H1 (cell line): ENCODE data around the gene ZAR1L. TPM values are rescaled to one million over a fixed set of nuclear protein-coding genes. Genes with fewer than 3 reads are reported as not detected.

ENCODE experiments used
- CTCF ChIA-PET: fragments of 300-600 bp; sonication (Branson Sonifier 250); formaldehyde crosslinking; loops from one replicate; lab custom pipeline; 2021; ENCODE audit not compliant: partially characterized antibody; lab: Charles Lee
- POLR2A ChIA-PET: fragments of 300-600 bp; sonication (Branson Sonifier 250); formaldehyde crosslinking; loops from one replicate; lab custom pipeline; 2021; ENCODE audit warnings: inconsistent platforms; ENCODE audit not compliant: partially characterized antibody; lab: Charles Lee
- DNase-seq, 2 experiments: peaks; one replicate each; pipeline versions ENCODE4 v3.0.0 to v3.0.0-alpha.2; 2010 to 2022; ENCODE audit warnings: low spot score in 2 of 2, low read depth in 1 of 2, mixed read lengths in 1 of 2
- FAIRE-seq: peaks from 2 replicates; lab custom pipeline; 2011; peaks lifted over from hg19 to GRCh38; lab: Jason Lieb, UNC
- H2AFZ ChIP-seq: 2 replicates; pipeline ENCODE4 v1.8.1; 2012; ENCODE audit warnings: low read length, inconsistent platforms
- H2AK5ac ChIP-seq: 2 replicates; pipeline ENCODE4 v1.6.1; 2013; ENCODE audit warnings: low read depth, low read length
- H2BK120ac ChIP-seq: replicated peaks from 2 replicates; pipeline ENCODE3; 2013; ENCODE audit warnings: low read depth, low read length, inconsistent platforms
- H2BK12ac ChIP-seq: 2 replicates; pipeline ENCODE4 v1.6.1; 2013; ENCODE audit warnings: low read depth, low read length
- H2BK15ac ChIP-seq: 2 replicates; pipeline ENCODE4 v1.6.1; 2013; ENCODE audit warnings: low read length
- H2BK20ac ChIP-seq: 2 replicates; pipeline ENCODE4 v1.6.1; 2013; ENCODE audit warnings: low read length
- H2BK5ac ChIP-seq: 2 replicates; pipeline ENCODE4 v1.6.1; 2013; ENCODE audit warnings: low read depth, low read length
- H3K14ac ChIP-seq: 2 replicates; pipeline ENCODE4 v1.6.1; 2013; ENCODE audit warnings: inconsistent platforms; ENCODE audit not compliant: insufficient read length
- H3K18ac ChIP-seq: 2 replicates; pipeline ENCODE4 v1.6.1; 2013; ENCODE audit warnings: low read length; ENCODE audit errors: extremely low read depth
- H3K23ac ChIP-seq: 2 replicates; pipeline ENCODE4 v1.6.1; 2013; ENCODE audit warnings: inconsistent platforms; ENCODE audit not compliant: insufficient read length
- H3K23me2 ChIP-seq: 2 replicates; pipeline ENCODE4 v1.6.1; 2013; ENCODE audit warnings: low read depth, low read length
- H3K27ac ChIP-seq: 2 replicates; pipeline ENCODE4 v1.6.1; 2011; ENCODE audit warnings: low read depth, low read length, inconsistent platforms
- H3K27me3 ChIP-seq, 4 experiments: replicated peaks in 1 of 4; 1 replicate in 1 of 4; 2 replicates in 3 of 4; pipeline versions ENCODE4 v1.6.1 to v1.8.1; 2011 to 2013; ENCODE audit warnings: low read length in 3 of 4, mild to moderate bottlenecking in 3 of 4, inconsistent platforms in 2 of 4, mixed read lengths in 2 of 4, moderate library complexity in 1 of 4; ENCODE audit not compliant: control insufficient read depth in 3 of 4, insufficient read depth in 3 of 4; ENCODE audit errors: extremely low read depth in 1 of 4
- H3K36me3 ChIP-seq, 4 experiments: 2 replicates each; pipeline versions ENCODE4 v1.6.1 to v1.8.1; 2011 to 2013; ENCODE audit warnings: mild to moderate bottlenecking in 4 of 4, low read length in 3 of 4, moderate library complexity in 2 of 4, control low read depth in 1 of 4, inconsistent platforms in 1 of 4; ENCODE audit not compliant: insufficient read depth in 4 of 4, control insufficient read depth in 2 of 4
- H3K4ac ChIP-seq: replicated peaks from 2 replicates; pipeline ENCODE3; 2013; ENCODE audit warnings: low read length, low read depth, mixed read lengths, inconsistent platforms; ENCODE audit not compliant: insufficient read length
- H3K4me1 ChIP-seq, 4 experiments: replicated peaks in 1 of 4; 1 replicate in 1 of 4; 2 replicates in 3 of 4; pipeline versions ENCODE4 v1.6.1 to v1.8.1; 2011 to 2013; ENCODE audit warnings: low read length in 3 of 4, inconsistent platforms in 2 of 4, mixed read lengths in 1 of 4; ENCODE audit not compliant: insufficient read depth in 4 of 4, control insufficient read depth in 3 of 4
- H3K4me2 ChIP-seq, 2 experiments: 2 replicates each; pipeline versions ENCODE4 v1.6.1 to v1.8.1; 2011 to 2013; ENCODE audit warnings: low read depth in 2 of 2, low read length in 2 of 2, control low read depth in 1 of 2, inconsistent platforms in 1 of 2, mild to moderate bottlenecking in 1 of 2; ENCODE audit not compliant: insufficient read depth in 1 of 2
- H3K4me3 ChIP-seq, 4 experiments: fragments of 200-600, 300-600 bp in 1 of 4; sonication (generic), shearing (Covaris generic), sonication (Bioruptor Twin) in 1 of 4; 2 replicates each; pipeline versions ENCODE4 v1.5.1 to v1.8.1; 2011 to 2016; ENCODE audit warnings: low read length in 4 of 4, low read depth in 3 of 4, control low read depth in 2 of 4, inconsistent platforms in 2 of 4, mild to moderate bottlenecking in 2 of 4, mixed read lengths in 1 of 4, moderate library complexity in 1 of 4; ENCODE audit not compliant: insufficient read depth in 2 of 4; ENCODE audit errors: extremely low read depth in 1 of 4
- H3K56ac ChIP-seq: replicated peaks from 2 replicates; pipeline ENCODE3; 2013; ENCODE audit warnings: low read depth, mild to moderate bottlenecking, mixed read lengths, low read length, inconsistent platforms; ENCODE audit not compliant: insufficient read length
- H3K79me1 ChIP-seq: 2 replicates; pipeline ENCODE4 v1.6.1; 2013; ENCODE audit warnings: low read depth, low read length, control low read depth
- H3K79me2 ChIP-seq, 2 experiments: 2 replicates each; pipeline versions ENCODE4 v1.6.1 to v1.8.1; 2012 to 2013; ENCODE audit warnings: low read length in 2 of 2, mild to moderate bottlenecking in 2 of 2, inconsistent platforms in 1 of 2; ENCODE audit not compliant: insufficient read depth in 2 of 2, control insufficient read depth in 1 of 2
- H3K9ac ChIP-seq, 4 experiments: replicated peaks in 1 of 4; 1 replicate in 1 of 4; 2 replicates in 3 of 4; pipeline versions ENCODE4 v1.6.1 to v1.8.1; 2011 to 2013; ENCODE audit warnings: low read depth in 3 of 4, low read length in 3 of 4, control low read depth in 2 of 4, mild to moderate bottlenecking in 2 of 4, moderate library complexity in 2 of 4, inconsistent platforms in 1 of 4; ENCODE audit errors: extremely low read depth in 1 of 4
- H3K9me3 ChIP-seq, 2 experiments: 2 replicates each; pipeline versions ENCODE4 v1.6.1 to v1.8.1; 2012 to 2013; ENCODE audit warnings: mild to moderate bottlenecking in 2 of 2, moderate library complexity in 2 of 2, control low read depth in 1 of 2, inconsistent platforms in 1 of 2, low read depth in 1 of 2, low read length in 1 of 2, mixed read lengths in 1 of 2; ENCODE audit not compliant: insufficient read depth in 2 of 2
- H4K20me1 ChIP-seq, 2 experiments: replicated peaks in 1 of 2; 2 replicates each; pipeline versions ENCODE3 to v1.8.1; 2011 to 2013; ENCODE audit warnings: inconsistent platforms in 2 of 2, low read length in 2 of 2, mild to moderate bottlenecking in 1 of 2; ENCODE audit not compliant: insufficient read depth in 2 of 2, control insufficient read depth in 1 of 2
- H4K5ac ChIP-seq: 2 replicates; pipeline ENCODE4 v1.6.1; 2013; ENCODE audit warnings: low read length, low read depth, mixed read lengths, inconsistent platforms; ENCODE audit not compliant: insufficient read length
- H4K8ac ChIP-seq: 2 replicates; pipeline ENCODE4 v1.8.0; 2013; ENCODE audit warnings: mild to moderate bottlenecking, moderate library complexity, low read length, inconsistent platforms; ENCODE audit not compliant: insufficient read depth; ENCODE audit errors: extremely low read depth
- H4K91ac ChIP-seq: replicated peaks from 2 replicates; pipeline ENCODE3; 2013; ENCODE audit warnings: low read length, mixed read lengths, inconsistent platforms; ENCODE audit not compliant: insufficient read length
- CBX5 ChIP-seq: fragments of 300-800, 300-1000 bp; sonication (generic); IDR thresholded peaks from 2 replicates; pipeline ENCODE4 v1.7.1; 2016; ENCODE audit warnings: antibody characterized with exemption, low read length, low read depth
- SUZ12 ChIP-seq: fragments of 200-600 bp; sonication (generic); IDR thresholded peaks from 2 replicates; pipeline ENCODE4 v1.6.1; 2012; ENCODE audit warnings: mild to moderate bottlenecking, inconsistent platforms, low read length, moderate library complexity, mixed read lengths
- WGBS, 2 experiments: shearing (Covaris generic) in 1 of 2; methylation state at CpG; one replicate each; pipeline versions ENCODE4 v1.1.6 to v1.1.7; 2013 to 2015; ENCODE audit warnings: low lambda C conversion rate in 2 of 2, mixed read lengths in 2 of 2, inconsistent platforms in 1 of 2, low coverage in 1 of 2, missing lambda C conversion rate in 1 of 2; ENCODE audit not compliant: insufficient replicate concordance in 2 of 2, insufficient coverage in 1 of 2, insufficient read length in 1 of 2; ENCODE audit errors: extremely low coverage in 1 of 2, missing lambda C conversion rate in 1 of 2; 5-methylcytosine and 5-hydroxymethylcytosine counted together
- polyA plus RNA-seq, 7 experiments: library from polyadenylated mRNA; depleted of rRNA in 3 of 7; stranded (reverse) in 5 of 7; unstranded in 2 of 7; fragments of >200 nt in 5 of 7; fragments of 200-250 nt in 2 of 7; gene quantifications; 1 replicate in 5 of 7; 2 replicates in 1 of 7; 4 replicates in 1 of 7; pipeline versions ENCODE4 v1.2.1 to v1.2.3, GENCODE V29; 2011 to 2013; ENCODE audit warnings: missing spikeins in 2 of 7, mixed read lengths in 2 of 7
- total RNA-seq: library from RNA; stranded (reverse); fragmentation: NEBNext Ultra II Directional; extraction: Animal tissue kit (Norgen Biotek cat#: 25700); gene quantifications from 2 replicates; pipeline ENCODE4 v1.2.1, GENCODE V29; 2021

Gene ZAR1L
- total and polyA plus RNA-seq, 2 of the 8 experiments (the other 6 are each of a cell fraction or from before 2014, with no cell fraction given), result 0.19 to 0.30 TPM

DNA sequence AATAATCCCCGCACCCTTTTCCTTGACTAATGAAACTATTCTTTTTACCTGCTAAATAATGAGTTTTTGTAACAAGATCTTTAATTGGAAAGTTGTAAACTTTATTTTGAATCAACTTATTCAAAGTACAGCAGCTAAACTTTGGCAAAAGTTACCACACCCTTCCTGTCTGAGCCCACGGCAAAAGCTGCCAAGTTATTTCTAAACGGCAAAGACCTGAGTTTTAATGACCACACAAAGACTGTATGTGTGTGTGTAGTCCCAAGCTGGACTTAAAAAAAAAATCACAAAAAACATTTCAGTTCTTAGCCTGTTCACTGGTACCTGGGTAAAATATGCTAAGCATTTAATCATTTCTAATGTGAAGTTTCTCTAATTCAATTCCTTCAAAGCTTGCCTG lies 60.7 kb downstream of the ZAR1L start:
- no peaks in the 10 kb centered on the region for H3K4me1 ChIP-seq
- H3K4ac ChIP-seq, result no peak overlapping the region
- FAIRE-seq (peak; percentile 24), DNase-seq (no peak)
- H2AFZ ChIP-seq, result no peak overlapping the region
- H3K18ac ChIP-seq, result no peak overlapping the region
- H3K27ac ChIP-seq, result no peak overlapping the region
- H3K4me3 ChIP-seq, result no peak overlapping the region
- no peak overlapping the region for H2AK5ac ChIP-seq
- no peaks in the 10 kb centered on the region for H3K23me2 ChIP-seq
- no peak overlapping the region for H4K5ac ChIP-seq
- 86% methylated on average over 3 of the region's 3 CpGs; no CpG with 5 or more reads in 1 of the 2 experiments for WGBS, 2 experiments
- POLR2A ChIA-PET, result interaction anchor here (1.5 kb wide), 1 partner anchor 61 kb away, joined by 7 read pairs; the partner anchor contains the start of genes BRCA2 and ZAR1L
- no peak overlapping the region for H3K9ac ChIP-seq
- no peak overlapping the region for H2BK5ac ChIP-seq
- no peak overlapping the region for H2BK20ac ChIP-seq
- no peaks in the 10 kb centered on the region for H3K79me2 ChIP-seq
- no peak overlapping the region for H2BK120ac ChIP-seq
- H3K9me3 ChIP-seq, result no peaks in the 10 kb centered on the region
- no peak overlapping the region for H3K23ac ChIP-seq
- H4K91ac ChIP-seq, result no peak overlapping the region
- no peak overlapping the region for H3K56ac ChIP-seq
- no peak overlapping the region for H3K14ac ChIP-seq
- no peaks in the 10 kb centered on the region for H3K79me1 ChIP-seq
- no peak overlapping the region for H2BK12ac ChIP-seq
- TF ChIP-seq CBX5, result no peak
- TF ChIP-seq SUZ12, result no peak
- TF ChIP-seq, all 59 proteins: peak for 0
- Histone ChIP-seq H4K8ac (no peak overlapping the region), H3K36me3 (peaks cover 0 to 3% (median 0%) of the 10 kb centered on the region in 4 experiments; a peak in 1 of 8 replicates), H4K20me1 (no peaks in the 10 kb centered on the region), H3K4me2 (no peak overlapping the region), H3K27me3 (no peaks in the 10 kb centered on the region), H2BK15ac (no peak overlapping the region)
- CTCF ChIA-PET, result interaction anchor here (0.7 to 3.9 kb wide), 7 partner anchors 9 to 92 kb away, joined by 3 to 26 read pairs (median 4); no protein-coding TSS in a partner anchor
